ENCODE measurements around the gene CARNS1.

CARNS1 gene

DNA sequence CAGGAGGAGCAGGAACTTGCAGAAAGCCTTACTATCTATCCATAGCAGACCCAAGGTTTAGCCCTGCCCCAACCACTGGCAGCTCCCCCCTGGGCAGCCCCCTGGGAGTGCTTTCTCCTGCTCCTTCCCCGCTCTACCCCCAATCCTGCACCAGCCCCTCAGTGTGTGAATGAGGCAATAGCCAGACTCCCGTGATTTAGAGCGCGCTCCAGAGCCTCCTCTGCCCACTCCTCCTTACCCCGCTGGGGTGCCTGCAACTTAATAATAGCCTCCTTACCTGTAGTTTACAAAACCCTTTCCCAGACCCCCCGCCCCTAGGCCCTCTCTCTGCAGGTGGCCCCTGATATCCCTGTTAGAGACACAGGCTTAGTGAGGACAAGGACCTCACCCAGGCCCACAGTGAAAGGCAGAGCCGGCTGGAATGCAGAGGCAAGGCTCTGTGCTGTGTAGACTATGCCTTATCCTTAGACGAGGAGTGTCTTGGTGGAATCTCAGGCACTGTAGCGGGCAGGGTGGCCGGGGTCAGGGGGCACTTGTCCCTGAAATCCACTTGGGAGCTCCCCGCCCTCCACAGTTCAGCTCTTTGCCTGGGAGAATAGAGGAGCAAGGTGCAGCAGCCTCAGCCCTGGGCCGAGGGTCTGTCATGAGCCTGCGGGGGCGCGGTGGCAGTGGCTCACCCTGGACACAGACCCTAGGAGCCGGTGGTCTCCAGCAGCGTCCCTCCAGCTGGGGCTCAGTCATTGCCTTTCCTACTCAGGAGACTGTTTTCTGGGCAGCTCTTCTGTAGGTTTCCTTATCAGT lies 4.3 kb upstream of the CARNS1 start:
- no peak overlapping the region for H2AFZ ChIP-seq (ENCODE audit: low read depth, low read length, severe bottlenecking)
- H3K4me2 ChIP-seq (ENCODE audit: low read depth, low read length, poor library complexity, severe bottlenecking): no peak overlapping the region
- H3K27me3 ChIP-seq (ENCODE audit: low read length): no peaks in the 10 kb centered on the region
- peaks cover 31% of the 10 kb centered on the region for H3F3A ChIP-seq (ENCODE audit: insufficient read depth)
- no peaks in the 10 kb centered on the region for H4K20me1 ChIP-seq (ENCODE audit: low read depth, low read length)
- no peaks in the 10 kb centered on the region for H3K9me2 ChIP-seq (replicated peaks; ENCODE audit: insufficient read depth, low read length)
- H3K4me3 ChIP-seq (ENCODE audit: insufficient read depth, low read length, poor library complexity, severe bottlenecking): no peak overlapping the region
- no peaks in the 10 kb centered on the region for H3K36me3 ChIP-seq (ENCODE audit: low read length)
- TF ChIP-seq, protein P1, sequence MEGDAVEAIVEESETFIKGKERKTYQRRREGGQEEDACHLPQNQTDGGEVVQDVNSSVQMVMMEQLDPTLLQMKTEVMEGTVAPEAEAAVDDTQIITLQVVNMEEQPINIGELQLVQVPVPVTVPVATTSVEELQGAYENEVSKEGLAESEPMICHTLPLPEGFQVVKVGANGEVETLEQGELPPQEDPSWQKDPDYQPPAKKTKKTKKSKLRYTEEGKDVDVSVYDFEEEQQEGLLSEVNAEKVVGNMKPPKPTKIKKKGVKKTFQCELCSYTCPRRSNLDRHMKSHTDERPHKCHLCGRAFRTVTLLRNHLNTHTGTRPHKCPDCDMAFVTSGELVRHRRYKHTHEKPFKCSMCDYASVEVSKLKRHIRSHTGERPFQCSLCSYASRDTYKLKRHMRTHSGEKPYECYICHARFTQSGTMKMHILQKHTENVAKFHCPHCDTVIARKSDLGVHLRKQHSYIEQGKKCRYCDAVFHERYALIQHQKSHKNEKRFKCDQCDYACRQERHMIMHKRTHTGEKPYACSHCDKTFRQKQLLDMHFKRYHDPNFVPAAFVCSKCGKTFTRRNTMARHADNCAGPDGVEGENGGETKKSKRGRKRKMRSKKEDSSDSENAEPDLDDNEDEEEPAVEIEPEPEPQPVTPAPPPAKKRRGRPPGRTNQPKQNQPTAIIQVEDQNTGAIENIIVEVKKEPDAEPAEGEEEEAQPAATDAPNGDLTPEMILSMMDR (IDR thresholded peaks at IDR 0.05; ENCODE audit: insufficient read depth, low read length, poor library complexity, severe bottlenecking): no peak
- TF ChIP-seq EZH2phosphoT487 (conservative IDR thresholded peaks at IDR 0.05; ENCODE audit: low read length): no peak
- no peak overlapping the region for H3K9ac ChIP-seq (ENCODE audit: low read length)
- no peaks in the 10 kb centered on the region for H3K79me2 ChIP-seq (ENCODE audit: insufficient read depth, low read length)
- H3K27ac ChIP-seq (ENCODE audit: low read depth, low read length): no peak overlapping the region
- H3K9me3 ChIP-seq (ENCODE audit: insufficient read depth, low read length): no peaks in the 10 kb centered on the region

DNA sequence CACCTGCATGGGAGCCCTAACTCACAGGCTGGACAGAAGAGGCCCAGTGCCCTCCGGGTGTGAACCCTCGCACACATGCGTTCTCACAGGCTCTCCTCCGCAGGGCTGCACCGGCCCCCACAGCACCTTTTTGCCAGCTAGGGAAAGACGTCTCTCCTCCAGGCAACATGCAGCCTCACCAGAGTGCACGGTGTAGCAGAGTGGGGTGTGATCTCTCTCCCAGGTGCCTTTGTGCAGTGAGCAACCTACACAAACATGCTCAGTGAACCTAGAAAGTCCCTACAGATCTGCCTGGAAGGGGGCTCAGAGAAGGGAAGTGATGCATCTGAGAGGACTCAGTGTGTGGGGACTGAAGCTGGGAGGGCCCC lies 3.7 kb upstream of the CARNS1 start:
- TF ChIP-seq, protein P1 (IDR thresholded peaks at IDR 0.05; ENCODE audit: insufficient read depth, low read length, poor library complexity, severe bottlenecking): no peak
- TF ChIP-seq EZH2phosphoT487 (conservative IDR thresholded peaks at IDR 0.05; ENCODE audit: low read length): no peak
- Histone ChIP-seq H3K9me3 (ENCODE audit: insufficient read depth, low read length) (no peaks in the 10 kb centered on the region), H3K36me3 (ENCODE audit: low read length) (no peaks in the 10 kb centered on the region), H3K27me3 (ENCODE audit: low read length) (no peaks in the 10 kb centered on the region), H3K4me2 (ENCODE audit: low read depth, low read length, poor library complexity, severe bottlenecking) (no peak overlapping the region), H3F3A (ENCODE audit: insufficient read depth) (peaks cover 30% of the 10 kb centered on the region), H3K9me2 (replicated peaks; ENCODE audit: insufficient read depth, low read length) (no peaks in the 10 kb centered on the region), H2AFZ (ENCODE audit: low read depth, low read length, severe bottlenecking) (no peak overlapping the region), H3K27ac (ENCODE audit: low read depth, low read length) (no peak overlapping the region), H3K4me3 (ENCODE audit: insufficient read depth, low read length, poor library complexity, severe bottlenecking) (no peak overlapping the region), H4K20me1 (ENCODE audit: low read depth, low read length) (no peaks in the 10 kb centered on the region), H3K9ac (ENCODE audit: low read length) (no peak overlapping the region), H3K79me2 (ENCODE audit: insufficient read depth, low read length) (no peaks in the 10 kb centered on the region)

DNA sequence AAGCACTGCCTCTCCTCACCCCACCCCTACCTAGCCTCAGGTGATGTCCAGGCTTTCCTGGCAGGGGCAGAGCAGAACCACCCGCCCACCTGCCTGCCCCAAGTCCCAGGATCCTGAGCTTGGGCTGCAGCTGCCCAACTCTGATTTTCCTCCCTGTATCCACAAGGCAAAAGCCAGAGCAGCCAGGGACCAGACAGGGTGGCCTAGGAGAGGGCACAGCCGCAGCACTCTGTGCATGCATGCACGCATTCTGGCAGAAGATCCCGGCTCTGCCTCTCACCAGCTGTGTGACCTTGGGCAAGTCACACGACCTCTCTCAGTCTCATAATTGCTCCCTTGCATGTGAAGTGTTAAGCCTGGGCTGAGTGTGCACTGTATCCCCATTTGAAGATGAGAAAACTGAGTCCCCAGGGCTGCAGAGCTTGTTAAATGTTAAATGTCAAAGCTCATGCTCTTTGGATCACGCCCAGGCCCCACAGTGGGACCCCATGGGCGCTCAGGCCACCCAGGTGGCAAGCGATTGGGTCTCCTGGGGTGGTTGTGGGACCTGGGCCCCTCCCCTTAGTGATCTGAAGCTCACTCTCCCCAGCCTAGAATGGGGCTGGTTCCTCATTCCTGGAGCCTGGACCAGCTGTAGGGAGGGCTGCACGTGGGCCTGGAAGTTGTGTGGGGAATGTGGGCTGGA lies 2.8 kb upstream of the CARNS1 start:
- no peak overlapping the region for H3K4me3 ChIP-seq (ENCODE audit: insufficient read depth, low read length, poor library complexity, severe bottlenecking)
- no peak for TF ChIP-seq EZH2phosphoT487 (conservative IDR thresholded peaks at IDR 0.05; ENCODE audit: low read length)
- TF ChIP-seq, protein P1 (IDR thresholded peaks at IDR 0.05; ENCODE audit: insufficient read depth, low read length, poor library complexity, severe bottlenecking): no peak

More for the DNA sequence above, 2.8 kb upstream of the CARNS1 start:
- Histone ChIP-seq H3F3A (ENCODE audit: insufficient read depth) (peaks cover 22% of the 10 kb centered on the region), H3K9ac (ENCODE audit: low read length) (no peak overlapping the region), H3K9me3 (ENCODE audit: insufficient read depth, low read length) (no peaks in the 10 kb centered on the region), H4K20me1 (ENCODE audit: low read depth, low read length) (no peaks in the 10 kb centered on the region), H3K27me3 (ENCODE audit: low read length) (no peaks in the 10 kb centered on the region), H3K27ac (ENCODE audit: low read depth, low read length) (no peak overlapping the region), H2AFZ (ENCODE audit: low read depth, low read length, severe bottlenecking) (no peak overlapping the region), H3K4me2 (ENCODE audit: low read depth, low read length, poor library complexity, severe bottlenecking) (no peak overlapping the region), H3K79me2 (ENCODE audit: insufficient read depth, low read length) (no peaks in the 10 kb centered on the region), H3K9me2 (replicated peaks; ENCODE audit: insufficient read depth, low read length) (no peaks in the 10 kb centered on the region), H3K36me3 (ENCODE audit: low read length) (no peaks in the 10 kb centered on the region)

Data from SU-DHL-6 (cell line).